ENCODE results near the gene MSGN1. TPM values are rescaled to one million over a fixed set of nuclear protein-coding genes. Genes with fewer than 3 reads are reported as not detected.
"Not testable (repeated sequence)": the region's sequence is repeated elsewhere in the genome, so short reads cannot be mapped to it uniquely, and the experiment has no call there.

The MSGN1 gene
- polyA plus RNA-seq, 1 of the 3 experiments (the other 2 are of a cell fraction), result not detected

GRCh38 chr2:17821535-17822444, 5.5 kb downstream of the MSGN1 start:
- Histone ChIP-seq H3K9me2 (no peaks in the 10 kb centered on the region), H3K27ac (ENCODE audit: low read depth in 2 of 2, low read length in 1 of 2) (no peak overlapping the region), H3K4me1 (ENCODE audit: control insufficient read depth in 1 of 2, insufficient read depth in 2 of 2, low read depth in 1 of 2, low read length in 1 of 2) (peaks cover 0 to 9% of the 10 kb centered on the region in 2 experiments; a peak in 1 of 4 replicates), H3K79me2 (ENCODE audit: insufficient read depth) (no peaks in the 10 kb centered on the region), H2AFZ (ENCODE audit: low read depth) (no peak overlapping the region), H3K9me3 (no peaks in the 10 kb centered on the region), H3K36me3 (replicated peaks in 1 of 2; ENCODE audit: control insufficient read depth in 1 of 2, insufficient read depth in 2 of 2, low read length in 1 of 2) (no peaks in the 10 kb centered on the region), H3K4me3 (ENCODE audit: low read depth in 2 of 2, low read length in 1 of 2) (no peak overlapping the region), H4K20me1 (ENCODE audit: insufficient read depth) (no peaks in the 10 kb centered on the region), H3K9ac (no peak overlapping the region), H3F3A (replicated peaks; ENCODE audit: insufficient read depth) (no peaks in the 10 kb centered on the region), H3K27me3 (ENCODE audit: insufficient read depth) (no peaks in the 10 kb centered on the region), H3K4me2 (no peak overlapping the region)
- POLR2A ChIA-PET, result no interaction called here
- TF ChIP-seq MAX (IDR thresholded peaks at IDR 0.05; ENCODE audit: low read depth) (no peak), MXI1 (IDR thresholded peaks at IDR 0.05; ENCODE audit: low read depth, low read length) (no peak), EP300 (IDR thresholded peaks at IDR 0.05; ENCODE audit: borderline replicate concordance in 1 of 2, low read depth in 1 of 2, low read length in 1 of 2) (no peak), REST (IDR thresholded peaks at IDR 0.05; ENCODE audit: low read depth, low read length) (no peak), RFX5 (IDR thresholded peaks at IDR 0.05; ENCODE audit: low read length) (no peak), YY1 (IDR thresholded peaks at IDR 0.05; ENCODE audit: low read depth) (no peak)
- CTCF ChIA-PET, result interaction anchor here (0.6 to 5.0 kb wide), 6 partner anchors 10 to 103 kb away, joined by 3 to 52 read pairs (median 5); no protein-coding TSS in a partner anchor
- 53% methylated on average over 7 of the region's 7 CpGs for WGBS (ENCODE audit: low lambda C conversion rate)
- DNase-seq, result no peak

- H3K79me2 ChIP-seq (ENCODE audit: insufficient read depth), result no peaks in the 10 kb centered on the region
- no peaks in the 10 kb centered on the region for H4K20me1 ChIP-seq (ENCODE audit: insufficient read depth)
- no peaks in the 10 kb centered on the region for H3K36me3 ChIP-seq (replicated peaks in 1 of 2; ENCODE audit: control insufficient read depth in 1 of 2, insufficient read depth in 2 of 2, low read length in 1 of 2)
- no peak overlapping the region for H2AFZ ChIP-seq (ENCODE audit: low read depth)
- POLR2A ChIA-PET, result no interaction called here
- H3K4me2 ChIP-seq, result no peak overlapping the region
- H3K9me2 ChIP-seq, result no peaks in the 10 kb centered on the region
- no peak overlapping the region for H3K27ac ChIP-seq (ENCODE audit: low read depth in 2 of 2, low read length in 1 of 2)
- H3K9me3 ChIP-seq, result no peaks in the 10 kb centered on the region
- peak; percentile 45 for DNase-seq
- H3K9ac ChIP-seq, result no peak overlapping the region
- TF ChIP-seq FOXM1 (IDR thresholded peaks at IDR 0.05; ENCODE audit: low read depth) (no peak), EP300 (IDR thresholded peaks at IDR 0.05; ENCODE audit: borderline replicate concordance in 1 of 2, low read depth in 1 of 2, low read length in 1 of 2) (peak in 1 of 2 experiments; percentile 46; a peak in 1 of 4 replicates), FOXJ3 (CRISPR knock-in tag; IDR thresholded peaks at IDR 0.05) (no peak), RCOR1 (IDR thresholded peaks at IDR 0.05; ENCODE audit: low read length) (peak; percentile 38; the same call in 1 of the 2 replicates), CTCF (IDR thresholded peaks at IDR 0.05) (no peak), SIN3A (IDR thresholded peaks at IDR 0.05; ENCODE audit: borderline replicate concordance, low read depth, low read length) (no peak)
- CTCF ChIA-PET, result interaction anchor here (0.7 to 5.0 kb wide), 5 partner anchors 9 to 327 kb away, joined by 3 to 52 read pairs (median 3); no protein-coding TSS in a partner anchor
- no peak overlapping the region for H3K4me3 ChIP-seq (ENCODE audit: low read depth in 2 of 2, low read length in 1 of 2)
- no peaks in the 10 kb centered on the region for H3F3A ChIP-seq (replicated peaks; ENCODE audit: insufficient read depth)
- no peaks in the 10 kb centered on the region for H3K27me3 ChIP-seq (ENCODE audit: insufficient read depth)
- peaks cover 0 to 9% of the 10 kb centered on the region in 2 experiments; a peak in 1 of 4 replicates for H3K4me1 ChIP-seq (ENCODE audit: control insufficient read depth in 1 of 2, insufficient read depth in 2 of 2, low read depth in 1 of 2, low read length in 1 of 2)
- WGBS (ENCODE audit: low lambda C conversion rate), result 20% methylated on average over 4 of the region's 4 CpGs
These were observed 6.3 kb downstream of the MSGN1 start for GRCh38 chr2:17822445-17823117.

- WGBS (ENCODE audit: low lambda C conversion rate), result 49% methylated on average over 4 of the region's 4 CpGs
- DNase-seq; H3F3A ChIP-seq (replicated peaks; ENCODE audit: insufficient read depth); H3K4me1 ChIP-seq (ENCODE audit: control insufficient read depth in 1 of 2, insufficient read depth in 2 of 2, low read depth in 1 of 2, low read length in 1 of 2); H3K4me2 ChIP-seq; H3K9ac ChIP-seq; H2AFZ ChIP-seq (ENCODE audit: low read depth); H3K79me2 ChIP-seq (ENCODE audit: insufficient read depth); POLR2A ChIA-PET; H3K9me3 ChIP-seq; H3K9me2 ChIP-seq; H3K27me3 ChIP-seq (ENCODE audit: insufficient read depth); H3K27ac ChIP-seq (ENCODE audit: low read depth in 2 of 2, low read length in 1 of 2); H3K36me3 ChIP-seq (replicated peaks in 1 of 2; ENCODE audit: control insufficient read depth in 1 of 2, insufficient read depth in 2 of 2, low read length in 1 of 2); H4K20me1 ChIP-seq (ENCODE audit: insufficient read depth); H3K4me3 ChIP-seq (ENCODE audit: low read depth in 2 of 2, low read length in 1 of 2): not testable (repeated sequence)
- CTCF ChIA-PET, result interaction anchor here (1.5 to 5.0 kb wide), 2 partner anchors 8 to 326 kb away, joined by 3 to 52 read pairs; no protein-coding TSS in a partner anchor
These were observed 7.4 kb downstream of the MSGN1 start for GRCh38 chr2:17823646-17824045.

All from SK-N-SH (cell line).